GM12873 (cell line): ENCODE data around the gene CEACAM5.

ENCODE experiments used
- CTCF ChIP-seq: IDR thresholded peaks from 2 replicates; pipeline ENCODE4 v1.5.1; 2012; ENCODE audit warnings: low read depth, mild to moderate bottlenecking, moderate library complexity, low read length, control low read depth; ENCODE audit not compliant: insufficient read depth; ENCODE audit errors: missing control alignments

The CEACAM5 gene

GRCh38 chr19:41708481-41708880, at the start of gene CEACAM5:
Gene CEACAM5, plus strand, starts transcription at chr19:41708626. Its CDS starts 106 bp downstream, at chr19:41708732.
- TF ChIP-seq CTCF: no peak

GRCh38 chr19:41666075-41666474, 42.4 kb upstream of the CEACAM5 start:
- TF ChIP-seq CTCF: no peak

- no peak for TF ChIP-seq CTCF
Observed at GRCh38 chr19:41668315-41668714, 40.1 kb upstream of the CEACAM5 start.

GRCh38 chr19:41670755-41671154, 37.7 kb upstream of the CEACAM5 start:
- TF ChIP-seq CTCF: no peak

- TF ChIP-seq CTCF: no peak
Observed at GRCh38 chr19:41671486-41671885, 36.9 kb upstream of the CEACAM5 start.

GRCh38 chr19:41682437-41682836, 26.0 kb upstream of the CEACAM5 start:
- TF ChIP-seq CTCF: no peak

GRCh38 chr19:41687419-41687818, 21.0 kb upstream of the CEACAM5 start:
- no peak for TF ChIP-seq CTCF
